Aorta (tissue), 5 donors: ENCODE data around the gene ANKRD13B. TPM values are rescaled to one million over a fixed set of nuclear protein-coding genes. Genes with fewer than 3 reads are reported as not detected.

ENCODE experiments used
- ATAC-seq: fragments of 200-7000 bp; cut with Tn5 transposase; one replicate; pipeline ENCODE4 v1.9.1; 2022; ENCODE audit warnings: moderate library complexity; ENCODE audit not compliant: low FRiP score
- DNase-seq, 2 donors: peaks; one replicate each; pipeline ENCODE4 v3.0.0-alpha.2; 2020
- H3K27ac ChIP-seq, 2 donors: one replicate each; pipeline ENCODE4 v1.5.1; 2013; ENCODE audit warnings: low read length in 2 of 2, mild to moderate bottlenecking in 2 of 2, moderate library complexity in 2 of 2, control low read depth in 1 of 2, inconsistent platforms in 1 of 2, low read depth in 1 of 2
- H3K27me3 ChIP-seq, 2 donors: one replicate each; pipeline ENCODE4 v1.6.1; 2013; ENCODE audit warnings: control low read depth in 1 of 2, low read length in 1 of 2, mild to moderate bottlenecking in 1 of 2, moderate library complexity in 1 of 2; ENCODE audit not compliant: insufficient read depth in 2 of 2, control insufficient read depth in 1 of 2
- H3K36me3 ChIP-seq, 2 donors: one replicate each; pipeline ENCODE4 v1.6.1; 2013; ENCODE audit warnings: control low read depth in 1 of 2, low read length in 1 of 2, mild to moderate bottlenecking in 1 of 2; ENCODE audit not compliant: insufficient read depth in 2 of 2, control insufficient read depth in 1 of 2
- H3K4me1 ChIP-seq, 2 donors: one replicate each; pipeline ENCODE4 v1.6.1; 2013; ENCODE audit warnings: low read length in 2 of 2, control low read depth in 1 of 2, mild to moderate bottlenecking in 1 of 2, moderate library complexity in 1 of 2; ENCODE audit not compliant: insufficient read depth in 2 of 2, control insufficient read depth in 1 of 2
- H3K4me3 ChIP-seq, 2 donors: one replicate each; pipeline ENCODE4 v1.5.1; 2013; ENCODE audit warnings: low read length in 2 of 2, control low read depth in 1 of 2, mild to moderate bottlenecking in 1 of 2
- H3K9me3 ChIP-seq: one replicate; pipeline ENCODE4 v1.6.1; 2013; ENCODE audit warnings: mild to moderate bottlenecking, low read length; ENCODE audit not compliant: control insufficient read depth
- WGBS, 2 donors: extraction: QIAGEN DNeasy Blood & Tissue Kit; methylation state at CpG; one replicate each; pipeline ENCODE4 v1.1.7; 2013; 5-methylcytosine and 5-hydroxymethylcytosine counted together
- intact Hi-C, 2 donors: fragments of 100-400 bp; cut with DNase I; formaldehyde crosslinking; loops; one replicate each; pipeline versions ENCODE4 v1.14.2 to v1.15.0; 2022
- polyA plus RNA-seq, 2 donors: library from polyadenylated mRNA; stranded (reverse); fragments of 200-250 nt; gene quantifications; one replicate each; pipeline ENCODE4 v1.2.3, GENCODE V29; 2013
- total RNA-seq, 2 donors: library from RNA; stranded (reverse); fragmentation: NEBNext Ultra II Directional; extraction: Animal tissue kit (Norgen Biotek cat#: 25700); gene quantifications; one replicate each; pipeline ENCODE4 v1.2.1, GENCODE V29; 2021
- donor health status: healthy with polysubstance abuse.
- donor health status: Bipolar disorder and iron deficiency.
- donor health status: DM: no; HTN: no; CAD: no.
- donor health status: DM: no; HTN: no; CAD: no.
- donor health status: DM: yes; HTN: yes; CAD: no.

Gene ANKRD13B
- total and polyA plus RNA-seq, 4 donors: 0.88 to 19.7 (median 7.9) TPM

GRCh38 chr17:29584452-29585079, 8.4 kb upstream of the ANKRD13B start:
- H3K27me3 ChIP-seq: no peaks in the 10 kb centered on the region
- H3K4me3 ChIP-seq: no peak overlapping the region
- intact Hi-C loops: loop anchor here (5.0 kb wide), 3 partner anchors 38 to 348 kb away; partner anchors contain the start of genes CORO6 (in 1 of the 2) and SSH2 (in 1 of the 2)
- DNase-seq (no peak), ATAC-seq (no peak)
- H3K36me3 ChIP-seq: no peaks in the 10 kb centered on the region
- H3K4me1 ChIP-seq: no peaks in the 10 kb centered on the region
- no peak overlapping the region for H3K27ac ChIP-seq
- WGBS, 2 donors: 72 to 81% methylated on average over 12 of the region's 12 CpGs
- H3K9me3 ChIP-seq: no peaks in the 10 kb centered on the region

- ATAC-seq: no peak
- no peaks in the 10 kb centered on the region for H3K4me1 ChIP-seq
- H3K9me3 ChIP-seq: no peaks in the 10 kb centered on the region
- WGBS, 2 donors: 86 to 87% methylated on average over 7 to 8 of the region's 8 CpGs
- H3K27me3 ChIP-seq: no peaks in the 10 kb centered on the region
- no peaks in the 10 kb centered on the region for H3K36me3 ChIP-seq
- no peak overlapping the region for H3K4me3 ChIP-seq
- no peak overlapping the region for H3K27ac ChIP-seq
- peak in 1 of 2 donors; percentile 76 for DNase-seq
- intact Hi-C loops: loop anchor here (5.0 kb wide), 2 partner anchors 37 to 192 kb away; partner anchors contain the start of gene CORO6 (in 1 of the 2)
Observed at GRCh38 chr17:29585080-29585751, 7.7 kb upstream of the ANKRD13B start.

- Histone ChIP-seq H3K9me3 (no peaks in the 10 kb centered on the region), H3K27ac (no peak overlapping the region), H3K4me1 (no peaks in the 10 kb centered on the region), H3K36me3 (no peaks in the 10 kb centered on the region), H3K4me3 (no peak overlapping the region), H3K27me3 (no peaks in the 10 kb centered on the region)
- ATAC-seq (no peak), DNase-seq (no peak)
- intact Hi-C loops: loop anchor here (5.0 kb wide), 2 partner anchors 35 to 190 kb away; partner anchors contain the start of gene CORO6 (in 1 of the 2)
- WGBS, 2 donors: 62% methylated on average over 9 of the region's 9 CpGs
Observed at GRCh38 chr17:29586676-29587469, 6.1 kb upstream of the ANKRD13B start.

- H3K4me1 ChIP-seq: peaks cover 0 to 2% of the 10 kb centered on the region in 2 donors
- no peak overlapping the region for H3K27ac ChIP-seq
- no peak overlapping the region for H3K4me3 ChIP-seq
- no peaks in the 10 kb centered on the region for H3K27me3 ChIP-seq
- DNase-seq: no peak
- no peaks in the 10 kb centered on the region for H3K9me3 ChIP-seq
- WGBS, 2 donors: 83 to 84% methylated on average over 6 of the region's 6 CpGs
- H3K36me3 ChIP-seq: no peaks in the 10 kb centered on the region
- ATAC-seq: no peak
- intact Hi-C loops: loop anchor here (5.0 kb wide), 2 partner anchors 35 to 190 kb away; partner anchors contain the start of gene CORO6 (in 1 of the 2)
Observed at GRCh38 chr17:29587591-29587990, 5.3 kb upstream of the ANKRD13B start.

GRCh38 chr17:29588017-29588561, 4.8 kb upstream of the ANKRD13B start:
- intact Hi-C loops: loop anchor here (5.0 kb wide), 2 partner anchors 34 to 189 kb away; partner anchors contain the start of gene CORO6 (in 1 of the 2)
- Histone ChIP-seq H3K27me3 (no peaks in the 10 kb centered on the region), H3K9me3 (no peaks in the 10 kb centered on the region), H3K4me1 (peaks cover 0 to 2% of the 10 kb centered on the region in 2 donors), H3K4me3 (peak overlapping the region; percentile 29 to 73), H3K27ac (no peak overlapping the region), H3K36me3 (no peaks in the 10 kb centered on the region)
- WGBS, 2 donors: 28 to 31% methylated on average over 8 of the region's 8 CpGs
- DNase-seq (no peak), ATAC-seq (no peak)

- ATAC-seq: no peak
- intact Hi-C loops: loop anchor here (5.0 kb wide), 2 partner anchors 34 to 189 kb away; partner anchors contain the start of gene CORO6 (in 1 of the 2)
- peak in 1 of 2 donors; percentile 84 for DNase-seq
- 1% methylated on average over 40 to 72 of the region's 72 CpGs for WGBS, 2 donors
- Histone ChIP-seq H3K27ac (no peak overlapping the region), H3K4me3 (peak overlapping the region; percentile 29 to 73), H3K36me3 (no peaks in the 10 kb centered on the region), H3K9me3 (no peaks in the 10 kb centered on the region), H3K4me1 (peaks cover 0 to 2% of the 10 kb centered on the region in 2 donors), H3K27me3 (no peaks in the 10 kb centered on the region)
Observed at GRCh38 chr17:29588562-29589411, 4.1 kb upstream of the ANKRD13B start.

GRCh38 chr17:29589524-29590410, 3.2 kb upstream of the ANKRD13B start, which contains the start of gene GIT1:
GIT1 (minus strand) TSS chr17:29589648; CDS start chr17:29589378, 270 bp downstream.
- Histone ChIP-seq H3K4me1 (peaks cover 0 to 2% of the 10 kb centered on the region in 2 donors), H3K9me3 (no peaks in the 10 kb centered on the region), H3K36me3 (no peaks in the 10 kb centered on the region), H3K4me3 (peak within 1 kb of the TSS; percentile 29 to 73), H3K27me3 (no peaks in the 10 kb centered on the region), H3K27ac (peak within 1 kb of the TSS in 1 of 2 donors; percentile 37)
- 7 to 16% methylated on average over 27 to 70 of the region's 70 CpGs for WGBS, 2 donors
- DNase-seq: peak; percentile 91 to 93
- peak; percentile 83 for ATAC-seq
- intact Hi-C loops: loop anchor here (5.0 kb wide), 2 partner anchors 33 to 188 kb away; partner anchors contain the start of gene CORO6 (in 1 of the 2)
